Stimulated activated CD8-positive, alpha-beta memory T cell treated with anti-CD3 and anti-CD28 coated beads, Interleukin-4, amount 100 ng/mL, for 24 hours (primary cell): ENCODE results near the gene FOLR1.

Experiments
- DNase-seq: peaks from one replicate; pipeline ENCODE4 v3.0.0-alpha.2; 2020; ENCODE audit warnings: low read depth

Gene FOLR1

GRCh38 chr11:72223615-72224563, 31.9 kb downstream of the FOLR1 start:
- DNase-seq, result peak; percentile 47

GRCh38 chr11:72224564-72225410, 32.8 kb downstream of the FOLR1 start, which contains the start of gene INPPL1:
TSS of gene INPPL1 (plus strand) at chr11:72224767. CDS start at chr11:72224985, 218 bp downstream.
- peak; percentile 11 for DNase-seq

DNA sequence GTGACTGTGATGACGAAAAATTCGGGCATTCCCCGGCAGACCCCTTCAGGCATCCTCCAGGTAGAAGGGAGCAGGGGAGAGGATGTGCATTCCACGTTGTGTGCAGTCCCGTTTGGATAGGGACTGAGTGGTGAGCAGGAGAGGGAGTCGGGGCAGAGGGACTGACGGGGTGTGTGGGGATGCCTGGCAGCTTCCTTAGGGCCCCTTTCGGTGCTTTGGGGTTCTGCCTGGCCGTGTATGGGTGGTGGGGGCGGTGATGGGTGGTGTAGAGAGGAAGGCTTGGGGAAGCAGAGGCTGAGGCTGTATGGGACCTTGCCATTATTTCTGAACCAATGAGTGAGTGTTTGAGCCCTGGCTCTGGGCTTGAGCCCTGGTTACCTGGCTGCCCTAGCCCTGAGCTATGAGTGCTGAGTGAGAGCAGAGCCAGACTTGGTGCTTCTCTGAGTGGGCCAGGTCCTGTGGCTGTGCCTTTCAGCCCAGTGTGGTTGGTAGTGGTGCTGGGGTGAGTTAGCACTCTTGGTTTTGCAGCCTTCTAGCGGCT, 33.5 kb downstream of the FOLR1 start:
- peak; percentile 15 for DNase-seq

DNA sequence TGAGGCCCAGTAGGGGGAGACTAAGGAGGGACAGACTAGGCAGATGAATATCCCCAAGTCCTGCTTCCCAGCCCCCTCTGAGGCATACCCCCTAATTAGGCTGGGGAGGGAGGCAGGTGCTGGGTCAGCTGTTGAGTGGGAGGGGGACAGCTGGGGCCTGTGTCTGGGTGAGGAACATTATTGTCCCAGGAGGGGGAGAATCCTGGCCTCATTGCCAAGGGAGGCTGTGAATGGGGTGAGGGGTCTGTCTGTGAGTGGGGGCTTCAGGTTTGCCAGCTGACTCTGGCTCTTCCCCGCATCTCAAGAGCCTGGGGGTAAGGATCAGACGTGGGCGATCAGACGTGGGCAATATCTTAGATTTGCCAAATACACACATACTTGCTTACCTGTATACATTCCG, 34.8 kb downstream of the FOLR1 start:
- no peak for DNase-seq

- DNase-seq, result no peak
These were observed 35.6 kb downstream of the FOLR1 start for GRCh38 chr11:72227316-72228228.

DNA sequence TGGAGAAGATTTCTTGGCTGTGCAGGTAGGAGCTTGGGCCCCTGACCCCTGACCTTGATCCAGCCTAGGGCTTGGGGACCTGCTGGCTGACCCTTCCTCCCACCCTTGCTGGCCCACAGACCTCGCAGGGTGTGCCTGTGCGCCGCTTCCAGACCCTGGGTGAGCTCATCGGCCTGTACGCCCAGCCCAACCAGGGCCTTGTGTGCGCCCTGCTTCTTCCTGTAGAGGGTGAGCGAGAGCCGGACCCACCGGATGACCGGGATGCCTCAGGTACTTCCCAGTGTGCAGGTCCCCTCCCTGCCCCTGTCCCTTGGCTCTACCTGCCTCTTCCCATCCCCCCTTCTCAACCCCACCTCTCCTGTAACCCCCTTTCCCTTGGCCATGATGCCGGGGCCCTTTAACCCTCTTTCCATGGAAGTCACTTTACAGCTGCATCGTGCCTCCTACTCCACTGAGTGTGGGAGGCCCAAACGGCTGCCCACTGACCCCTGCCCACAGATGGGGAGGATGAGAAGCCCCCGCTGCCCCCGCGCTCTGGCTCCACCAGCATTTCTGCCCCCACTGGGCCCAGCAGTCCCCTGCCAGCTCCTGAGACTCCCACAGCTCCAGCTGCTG, 36.4 kb downstream of the FOLR1 start:
- DNase-seq, result no peak

DNA sequence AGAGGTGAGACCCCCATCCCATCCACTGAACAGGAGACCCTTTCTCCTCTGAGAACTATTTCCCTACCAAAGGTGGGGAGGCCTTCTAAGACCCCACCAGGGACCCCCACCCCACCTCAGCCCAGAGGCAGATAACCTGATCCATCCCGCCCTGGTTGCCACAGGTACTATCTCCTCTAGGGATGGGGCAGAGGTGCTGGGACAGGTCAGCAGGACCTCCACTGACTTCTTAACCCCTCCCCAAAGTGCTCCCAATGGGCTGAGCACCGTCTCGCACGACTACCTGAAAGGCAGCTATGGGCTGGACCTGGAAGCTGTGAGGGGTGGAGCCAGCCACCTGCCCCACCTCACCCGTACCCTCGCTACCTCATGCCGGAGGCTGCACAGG, 36.9 kb downstream of the FOLR1 start:
- DNase-seq, result no peak

DNA sequence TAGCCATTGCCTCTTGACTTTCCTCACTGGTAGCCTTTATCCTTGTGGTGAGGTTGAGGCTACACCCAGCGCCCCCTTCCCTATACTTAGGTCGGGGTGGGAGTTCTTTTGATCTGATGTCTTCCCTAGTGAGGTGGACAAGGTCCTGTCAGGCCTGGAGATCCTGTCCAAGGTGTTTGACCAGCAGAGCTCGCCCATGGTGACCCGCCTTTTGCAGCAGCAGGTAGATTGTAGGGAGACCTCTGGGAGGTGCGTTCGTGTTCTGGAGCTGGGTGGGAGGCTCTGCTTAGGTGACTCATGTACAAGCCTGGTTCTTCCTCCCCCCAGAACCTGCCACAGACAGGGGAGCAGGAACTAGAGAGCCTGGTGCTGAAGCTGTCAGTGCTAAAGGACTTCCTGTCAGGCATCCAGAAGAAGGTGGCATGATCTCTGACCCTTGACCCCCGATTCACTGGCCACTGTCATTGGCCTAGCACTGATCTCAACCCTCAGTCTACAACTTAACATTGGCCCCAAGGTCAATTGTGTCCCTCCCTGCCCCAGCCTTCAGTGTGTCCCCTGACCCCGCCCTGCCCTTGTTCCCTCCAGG, 37.5 kb downstream of the FOLR1 start:
- DNase-seq, result no peak

DNA sequence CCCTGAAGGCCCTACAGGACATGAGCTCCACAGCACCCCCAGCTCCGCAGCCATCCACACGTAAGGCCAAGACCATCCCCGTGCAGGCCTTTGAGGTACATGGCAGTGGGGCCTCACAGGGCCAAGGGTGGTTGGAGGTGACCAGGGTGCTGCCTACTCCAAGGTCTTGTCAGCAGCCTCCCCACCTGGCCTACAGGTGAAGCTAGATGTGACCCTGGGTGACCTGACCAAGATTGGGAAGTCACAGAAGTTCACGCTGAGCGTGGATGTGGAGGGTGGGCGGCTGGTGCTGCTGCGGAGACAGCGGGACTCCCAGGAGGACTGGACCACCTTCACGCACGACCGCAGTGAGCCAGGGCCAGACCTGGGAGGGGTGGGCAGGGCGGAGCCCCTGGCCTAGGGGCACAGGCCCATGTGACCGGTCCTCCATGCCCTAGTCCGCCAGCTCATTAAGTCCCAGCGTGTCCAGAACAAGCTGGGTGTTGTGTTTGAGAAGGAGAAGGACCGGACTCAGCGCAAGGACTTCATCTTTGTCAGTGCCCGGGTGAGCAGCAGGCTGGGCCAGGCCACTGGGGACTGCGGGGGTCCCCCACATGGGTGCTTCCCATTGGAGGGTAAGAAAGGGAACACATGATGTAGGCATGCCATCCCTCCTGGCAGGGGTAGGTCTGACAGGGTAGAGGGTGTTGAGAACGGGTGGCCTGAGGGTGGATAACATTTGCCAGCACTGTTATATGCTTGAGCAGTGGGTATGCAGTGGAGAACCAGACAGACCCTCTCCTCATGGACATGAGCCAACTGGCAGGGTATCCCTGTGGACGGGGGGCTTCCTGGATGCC, 38.2 kb downstream of the FOLR1 start:
- DNase-seq, result no peak

GRCh38 chr11:72230764-72231365, 38.9 kb downstream of the FOLR1 start:
- no peak for DNase-seq

DNA sequence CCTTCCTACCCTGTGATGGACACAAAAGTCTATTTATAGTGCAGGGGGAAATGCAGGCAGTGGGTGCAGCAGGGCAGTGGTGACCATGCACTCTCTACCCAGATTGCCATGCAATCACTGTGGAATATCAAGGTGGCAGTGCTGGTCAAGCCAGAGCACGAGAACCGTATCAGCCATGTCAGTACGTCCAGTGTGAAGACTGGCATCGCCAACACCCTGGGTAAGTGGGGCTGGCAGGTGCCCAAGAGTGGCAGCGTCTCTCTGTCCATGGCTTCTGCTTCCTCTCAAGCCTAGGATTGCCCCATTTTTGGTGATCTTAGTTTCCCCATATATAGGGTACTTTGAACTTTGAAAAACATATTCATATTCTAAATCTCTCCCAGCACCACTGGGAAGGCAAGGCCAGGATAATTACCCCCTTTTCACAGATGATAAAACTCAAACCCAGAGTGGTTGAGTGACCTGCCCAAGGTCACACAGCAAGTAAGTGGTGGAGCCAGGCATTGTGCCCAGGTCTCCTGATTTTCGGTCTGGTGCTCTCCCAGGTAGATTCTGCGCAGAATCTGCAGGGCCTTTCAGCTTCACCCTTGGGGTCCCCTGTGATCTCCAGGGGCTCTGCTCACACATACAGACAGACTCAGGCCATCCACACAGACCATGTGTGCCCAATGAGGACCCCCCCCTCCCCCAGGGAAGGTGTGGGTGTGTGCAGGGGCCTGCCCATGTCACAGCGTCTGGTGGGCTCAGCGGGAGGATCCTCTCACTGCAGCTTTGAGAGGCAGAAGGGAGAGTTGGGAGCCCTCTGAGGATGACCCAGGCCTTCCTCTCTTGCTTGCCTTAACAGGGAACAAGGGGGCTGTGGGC, 39.7 kb downstream of the FOLR1 start:
- DNase-seq, result no peak

- no peak for DNase-seq
These were observed 40.5 kb downstream of the FOLR1 start for GRCh38 chr11:72232260-72233055.

DNA sequence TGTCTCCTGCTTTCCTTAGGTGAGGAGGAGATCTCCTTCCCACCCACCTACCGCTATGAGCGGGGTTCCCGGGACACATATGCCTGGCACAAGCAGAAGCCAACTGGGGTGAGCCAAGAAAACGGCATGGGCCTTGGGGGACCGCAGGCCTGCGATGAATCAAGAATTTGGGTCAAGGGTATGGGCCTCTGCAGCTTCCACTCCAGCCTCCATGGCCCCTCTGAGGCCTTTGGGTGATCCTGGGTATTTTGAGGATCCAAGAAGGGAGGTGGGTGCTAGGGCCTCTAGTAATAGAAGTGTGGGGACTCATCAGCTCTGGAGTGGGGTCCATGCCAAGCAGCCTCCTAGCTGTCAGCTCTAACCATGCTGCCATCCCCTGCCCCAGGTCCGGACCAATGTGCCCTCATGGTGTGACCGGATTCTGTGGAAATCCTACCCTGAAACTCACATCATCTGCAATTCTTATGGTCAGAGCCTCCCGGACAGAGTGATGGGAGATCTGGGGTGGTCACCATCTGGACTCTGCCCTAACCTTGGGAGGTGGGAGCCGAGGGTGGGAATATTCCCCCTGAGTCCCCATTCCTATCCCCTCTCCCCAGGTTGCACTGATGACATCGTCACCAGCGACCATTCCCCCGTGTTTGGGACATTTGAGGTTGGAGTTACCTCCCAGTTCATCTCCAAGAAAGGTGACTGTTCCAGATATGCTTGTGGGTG, 41.3 kb downstream of the FOLR1 start:
- DNase-seq, result no peak

GRCh38 chr11:72233773-72234513, 42.0 kb downstream of the FOLR1 start:
- no peak for DNase-seq

- DNase-seq, result no peak
These were observed 42.5 kb downstream of the FOLR1 start for GRCh38 chr11:72234514-72234830.

DNA sequence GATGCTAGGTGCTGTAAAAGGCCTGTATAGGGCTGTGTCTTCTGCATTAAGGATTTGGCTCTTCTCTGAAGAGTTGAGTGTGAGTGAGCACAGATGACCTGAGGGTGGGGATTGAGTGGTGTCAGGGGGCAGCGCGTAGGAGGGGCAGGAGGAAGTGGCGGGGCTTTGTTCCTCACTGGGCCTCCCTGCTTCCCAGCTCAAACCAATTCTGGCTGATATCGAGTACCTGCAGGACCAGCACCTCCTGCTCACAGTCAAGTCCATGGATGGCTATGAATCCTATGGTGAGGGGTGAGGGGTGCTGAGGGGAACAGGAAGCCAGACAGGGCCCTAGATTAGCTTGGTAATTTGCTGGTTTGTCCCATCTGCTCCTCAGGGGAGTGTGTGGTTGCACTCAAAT, 43.0 kb downstream of the FOLR1 start:
- no peak for DNase-seq
